ENCODE results near the gene PPARA.

DNA sequence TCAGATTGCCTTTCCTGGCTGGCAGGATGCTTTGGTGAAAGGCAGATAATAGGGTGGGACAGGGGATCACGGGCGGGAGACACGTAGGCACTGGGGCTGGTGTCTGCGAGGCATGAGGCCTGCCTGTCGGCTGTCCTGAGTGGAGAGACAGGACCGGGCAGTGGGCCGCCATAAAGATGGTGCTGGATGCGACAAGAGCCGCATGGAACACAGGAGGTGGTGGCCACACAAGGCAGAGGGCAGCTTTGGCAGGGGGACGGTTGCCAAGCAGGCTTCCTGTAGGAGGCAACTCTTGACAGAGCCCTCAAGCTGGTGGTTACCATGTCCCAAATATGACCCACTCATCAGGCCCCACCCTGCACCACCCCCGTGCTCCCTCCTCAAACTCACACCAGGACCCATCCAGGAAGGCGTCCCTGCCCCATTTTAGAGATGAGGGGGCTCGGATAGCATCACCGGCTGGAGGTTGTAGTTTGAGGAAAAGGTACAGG lies 4.9 kb upstream of the PPARA start:
- TF ChIP-seq CTCF (IDR thresholded peaks at IDR 0.05) = no peak
- TF ChIP-seq EZH2 (IDR thresholded peaks at IDR 0.05; ENCODE audit: borderline replicate concordance, insufficient read depth, low read depth, low read length, poor library complexity, severe bottlenecking) = no peak

All from B cell (primary cell).